Muscle of leg (tissue), 11 donors: ENCODE data around the gene ARHGAP4. TPM values are rescaled to one million over a fixed set of nuclear protein-coding genes. Genes with fewer than 3 reads are reported as not detected.

Experiments used
- DNase-seq: peaks from one replicate; pipeline ENCODE4 v3.0.0; 2013
- H3K27ac ChIP-seq: one replicate; pipeline ENCODE4 v1.5.1; 2013; ENCODE audit warnings: mild to moderate bottlenecking, low read length, control low read depth
- H3K27me3 ChIP-seq: one replicate; pipeline ENCODE4 v1.6.1; 2013; ENCODE audit warnings: low read length; ENCODE audit not compliant: control insufficient read depth, insufficient read depth
- H3K36me3 ChIP-seq: one replicate; pipeline ENCODE4 v1.6.1; 2013; ENCODE audit warnings: low read length; ENCODE audit not compliant: control insufficient read depth, insufficient read depth
- H3K4me1 ChIP-seq: one replicate; pipeline ENCODE4 v1.6.1; 2013; ENCODE audit warnings: low read length; ENCODE audit not compliant: control insufficient read depth, insufficient read depth
- H3K4me3 ChIP-seq: one replicate; pipeline ENCODE4 v1.5.1; 2013; ENCODE audit warnings: low read length, control low read depth
- H3K9me3 ChIP-seq: replicated peaks from 2 replicates; pipeline ENCODE4 v1.6.1; 2013; ENCODE audit warnings: low read depth, low read length; ENCODE audit not compliant: control insufficient read depth
- WGBS: methylation state at CpG from one replicate; pipeline ENCODE4 v1.1.5; 2013; ENCODE audit warnings: missing lambda C conversion rate; ENCODE audit not compliant: insufficient coverage; 5-methylcytosine and 5-hydroxymethylcytosine counted together
- polyA plus RNA-seq, 8 donors: library from polyadenylated mRNA; unstranded; fragments of 120-200 nt; gene quantifications; one replicate each; pipeline versions ENCODE4 v1.2.1 to v1.2.3, GENCODE V29; 2013; ENCODE audit warnings: inconsistent platforms in 1 of 8, low replicate concordance in 1 of 8; ENCODE audit not compliant: insufficient read length in 8 of 8, insufficient read depth in 1 of 8
- total RNA-seq: library from RNA; stranded (reverse); fragments of 120-200 nt; gene quantifications from one replicate; pipeline ENCODE4 v1.2.4, GENCODE V29; 2013

Gene ARHGAP4
- total and polyA plus RNA-seq, 9 donors = 15.1 to 30.8 (median 20.0) TPM

DNA sequence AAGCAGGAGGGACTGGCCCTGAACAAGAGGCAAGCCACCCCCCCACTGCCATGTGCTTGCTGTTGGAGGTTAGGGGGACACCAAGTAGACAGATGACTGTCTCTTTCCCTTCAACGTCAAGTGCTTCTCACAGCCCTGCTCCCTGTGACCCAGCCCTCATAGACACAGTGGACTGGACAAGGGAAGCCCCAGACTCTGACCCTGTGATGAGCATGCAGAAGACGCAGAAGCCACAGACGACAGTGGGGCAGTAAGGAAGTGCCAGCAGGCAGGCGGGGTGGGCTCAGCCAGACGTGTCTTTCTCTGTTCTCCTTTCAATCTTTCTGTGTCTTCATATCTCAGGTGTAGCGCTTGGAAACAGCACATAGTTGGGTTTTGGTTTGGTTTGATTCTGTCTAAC, 37.7 kb downstream of the ARHGAP4 start:
- H3K4me1 ChIP-seq = peaks cover 7% of the 10 kb centered on the region
- no peak for DNase-seq
- no peaks in the 10 kb centered on the region for H3K9me3 ChIP-seq
- no peak overlapping the region for H3K4me3 ChIP-seq
- H3K36me3 ChIP-seq = no peaks in the 10 kb centered on the region
- WGBS = 54% methylated on average over 3 of the region's 6 CpGs
- H3K27me3 ChIP-seq = peaks cover 75% of the 10 kb centered on the region
- no peak overlapping the region for H3K27ac ChIP-seq

DNA sequence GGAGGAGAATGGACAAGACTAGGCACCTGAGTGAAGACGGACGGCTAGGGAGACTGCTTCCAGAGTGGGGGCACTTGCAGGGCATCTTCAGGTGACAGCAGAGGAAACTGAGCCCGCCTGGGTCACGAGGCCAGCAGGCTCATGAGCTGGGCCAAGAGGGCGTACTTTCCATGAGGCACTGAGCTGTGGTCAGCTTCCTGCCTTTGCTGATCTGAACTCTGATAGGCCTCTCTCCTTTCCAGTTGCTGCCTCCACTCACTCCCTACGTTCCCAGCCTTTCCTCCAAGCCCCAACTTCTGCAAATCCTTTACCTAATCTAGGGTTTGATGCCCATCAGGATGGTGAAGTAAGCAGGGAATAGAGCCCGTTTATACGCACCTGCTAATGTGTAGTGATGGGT, 38.7 kb downstream of the ARHGAP4 start:
- Histone ChIP-seq H3K4me1 (peaks cover 7% of the 10 kb centered on the region), H3K27ac (no peak overlapping the region), H3K36me3 (no peaks in the 10 kb centered on the region), H3K9me3 (no peaks in the 10 kb centered on the region), H3K4me3 (no peak overlapping the region), H3K27me3 (peaks cover 77% of the 10 kb centered on the region)
- no peak for DNase-seq
- WGBS = 70% methylated on average over 2 of the region's 8 CpGs

DNA sequence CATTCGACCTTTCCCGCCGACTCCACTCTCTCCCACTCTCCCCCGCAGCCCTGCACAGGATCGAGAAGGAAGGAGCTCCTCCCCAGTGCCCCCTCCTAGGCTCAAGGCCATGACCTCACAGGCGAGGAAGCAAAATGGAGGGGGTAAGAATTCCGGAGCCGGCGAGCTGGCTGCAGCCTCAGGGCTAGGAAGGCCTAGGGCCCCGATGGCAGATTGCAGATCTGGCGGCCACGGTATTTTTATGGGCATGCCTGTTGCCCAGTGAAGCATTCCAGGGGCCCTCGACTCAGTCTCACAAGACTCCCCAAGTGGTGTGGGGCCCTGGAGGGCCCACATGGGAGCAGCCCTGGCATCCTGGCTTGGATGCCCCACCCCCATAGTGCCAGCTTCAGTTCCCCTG, 39.1 kb downstream of the ARHGAP4 start:
- peaks cover 78% of the 10 kb centered on the region for H3K27me3 ChIP-seq
- 22% methylated on average over 7 of the region's 13 CpGs for WGBS
- H3K36me3 ChIP-seq = no peaks in the 10 kb centered on the region
- DNase-seq = no peak
- no peaks in the 10 kb centered on the region for H3K9me3 ChIP-seq
- no peak overlapping the region for H3K4me3 ChIP-seq
- no peak overlapping the region for H3K27ac ChIP-seq
- H3K4me1 ChIP-seq = peaks cover 7% of the 10 kb centered on the region

DNA sequence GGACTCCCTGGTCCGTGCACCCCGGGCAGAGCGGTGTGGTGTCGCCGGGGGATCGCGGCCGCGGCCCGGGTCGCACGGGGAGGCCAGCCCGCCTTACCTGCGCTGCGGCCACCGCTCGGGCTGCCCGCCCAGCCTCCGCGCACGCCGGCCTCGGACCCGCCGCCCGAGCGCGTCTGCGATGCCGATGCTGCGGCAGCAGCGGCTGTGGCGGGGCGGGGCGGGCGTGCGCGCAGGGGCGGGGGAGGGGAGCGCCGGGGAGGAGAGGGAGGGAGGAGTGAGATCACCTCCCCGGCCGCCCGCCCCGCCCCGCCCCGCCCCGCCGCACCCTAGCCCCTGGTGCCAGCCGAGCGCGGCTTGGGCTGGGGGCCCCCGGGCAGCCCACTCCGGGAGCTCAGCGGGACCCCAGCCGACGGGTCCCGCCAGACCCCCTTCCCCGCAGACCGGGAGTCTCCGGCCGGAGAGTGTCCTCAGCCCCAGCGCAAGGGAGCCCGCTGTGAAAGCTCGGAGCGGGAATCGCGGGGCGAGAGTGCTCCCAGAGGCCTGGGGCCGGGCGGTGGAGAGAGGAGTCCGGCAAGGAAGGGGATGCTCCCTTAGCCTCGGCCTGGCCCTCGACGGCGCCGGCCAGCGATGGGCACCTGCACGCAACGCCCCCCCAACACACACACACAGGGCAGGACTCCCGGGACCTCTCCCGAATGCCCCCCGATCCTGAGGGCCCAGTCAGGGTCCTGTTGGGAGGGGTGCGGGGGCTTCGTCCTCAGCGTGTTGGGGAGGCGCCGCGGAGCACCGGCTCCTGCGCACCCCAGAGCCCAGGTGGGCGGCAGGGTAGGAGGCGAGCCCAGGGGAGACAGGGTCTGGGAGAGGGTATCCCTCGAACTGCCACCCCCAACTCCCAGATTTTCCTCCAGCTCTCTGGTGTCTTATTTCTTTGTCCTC, 39.8 kb downstream of the ARHGAP4 start, which contains the start of gene L1CAM:
Gene L1CAM, minus strand, starts transcription at position 206 of the 936 bp plus-strand sequence. CDS start 10,337 bp downstream, outside the sequence.
- Histone ChIP-seq H3K9me3 (no peaks in the 10 kb centered on the region), H3K4me1 (peaks cover 7% of the 10 kb centered on the region), H3K27ac (no peak within 1 kb of the TSS), H3K27me3 (peaks cover 83% of the 10 kb centered on the region), H3K4me3 (no peak within 1 kb of the TSS), H3K36me3 (no peaks in the 10 kb centered on the region)
- 21% methylated on average over 21 of the region's 94 CpGs for WGBS
- no peak for DNase-seq

GRCh38 chrX:153885208-153885787, 40.8 kb downstream of the ARHGAP4 start:
- 28% methylated on average over 20 of the region's 32 CpGs for WGBS
- no peak overlapping the region for H3K4me3 ChIP-seq
- no peaks in the 10 kb centered on the region for H3K36me3 ChIP-seq
- DNase-seq = no peak
- peaks cover 87% of the 10 kb centered on the region for H3K27me3 ChIP-seq
- H3K4me1 ChIP-seq = peaks cover 7% of the 10 kb centered on the region
- H3K27ac ChIP-seq = no peak overlapping the region
- no peaks in the 10 kb centered on the region for H3K9me3 ChIP-seq

GRCh38 chrX:153884590-153884989, 41.5 kb downstream of the ARHGAP4 start:
- WGBS = 52% methylated on average over 6 of the region's 6 CpGs
- H3K36me3 ChIP-seq = no peaks in the 10 kb centered on the region
- no peaks in the 10 kb centered on the region for H3K9me3 ChIP-seq
- no peak for DNase-seq
- H3K27me3 ChIP-seq = peaks cover 93% of the 10 kb centered on the region
- H3K27ac ChIP-seq = no peak overlapping the region
- no peak overlapping the region for H3K4me3 ChIP-seq
- H3K4me1 ChIP-seq = peaks cover 7% of the 10 kb centered on the region

- Histone ChIP-seq H3K9me3 (no peaks in the 10 kb centered on the region), H3K27me3 (peaks cover 93% of the 10 kb centered on the region), H3K27ac (no peak overlapping the region), H3K4me3 (no peak overlapping the region), H3K4me1 (peaks cover 11% of the 10 kb centered on the region), H3K36me3 (no peaks in the 10 kb centered on the region)
- WGBS = 61% methylated on average over 7 of the region's 13 CpGs
- no peak for DNase-seq
Observed at GRCh38 chrX:153884136-153884535, 41.9 kb downstream of the ARHGAP4 start.

GRCh38 chrX:153883163-153883843, 42.8 kb downstream of the ARHGAP4 start:
- no peak overlapping the region for H3K27ac ChIP-seq
- H3K36me3 ChIP-seq = no peaks in the 10 kb centered on the region
- peaks cover 11% of the 10 kb centered on the region for H3K4me1 ChIP-seq
- H3K27me3 ChIP-seq = peaks cover 96% of the 10 kb centered on the region
- no peaks in the 10 kb centered on the region for H3K9me3 ChIP-seq
- 40% methylated on average over 11 of the region's 13 CpGs for WGBS
- H3K4me3 ChIP-seq = no peak overlapping the region
- DNase-seq = no peak

GRCh38 chrX:153882557-153882956, 43.5 kb downstream of the ARHGAP4 start:
- no peak for DNase-seq
- peaks cover 11% of the 10 kb centered on the region for H3K4me1 ChIP-seq
- no CpG with 5 or more reads among the region's 7 CpGs for WGBS

GRCh38 chrX:153882086-153882498, 44.0 kb downstream of the ARHGAP4 start:
- H3K9me3 ChIP-seq = no peaks in the 10 kb centered on the region
- no peak for DNase-seq
- H3K36me3 ChIP-seq = no peaks in the 10 kb centered on the region
- no peak overlapping the region for H3K27ac ChIP-seq
- 24% methylated on average over 5 of the region's 8 CpGs for WGBS
- peaks cover 93% of the 10 kb centered on the region for H3K27me3 ChIP-seq
- no peak overlapping the region for H3K4me3 ChIP-seq
- peaks cover 11% of the 10 kb centered on the region for H3K4me1 ChIP-seq

More at GRCh38 chrX:153882557-153882956, 43.5 kb downstream of the ARHGAP4 start:
- H3K27ac ChIP-seq = no peak overlapping the region
- peaks cover 96% of the 10 kb centered on the region for H3K27me3 ChIP-seq
- H3K4me3 ChIP-seq = no peak overlapping the region
- no peaks in the 10 kb centered on the region for H3K36me3 ChIP-seq
- no peaks in the 10 kb centered on the region for H3K9me3 ChIP-seq
